ENCODE measurements around the gene TIAM2. TPM values are rescaled to one million over a fixed set of nuclear protein-coding genes. Genes with fewer than 3 reads are reported as not detected.

The TIAM2 gene
- total RNA-seq, 1 experiment from 2014 or later: 11.3 TPM

- in situ Hi-C loops (cut with HindIII; ENCODE audit: low pct_unique_long_range_greater_than_20kb, low sequenced_read_pairs): no loop called here
- DNase-seq (ENCODE audit: low read depth): no peak
Measured at GRCh38 chr6:155042983-155043382, 47.9 kb downstream of the TIAM2 start.

GRCh38 chr6:155045561-155046404, 50.7 kb downstream of the TIAM2 start:
- in situ Hi-C loops (cut with HindIII; ENCODE audit: low pct_unique_long_range_greater_than_20kb, low sequenced_read_pairs): no loop called here
- no peak for DNase-seq (ENCODE audit: low read depth)

GRCh38 chr6:155047523-155047922, 52.4 kb downstream of the TIAM2 start:
- DNase-seq (ENCODE audit: low read depth): no peak
- in situ Hi-C loops (cut with HindIII; ENCODE audit: low pct_unique_long_range_greater_than_20kb, low sequenced_read_pairs): no loop called here

- no peak for DNase-seq (ENCODE audit: low read depth)
- in situ Hi-C loops (cut with HindIII; ENCODE audit: low pct_unique_long_range_greater_than_20kb, low sequenced_read_pairs): no loop called here
Measured at GRCh38 chr6:155050311-155050710, 55.2 kb downstream of the TIAM2 start.

- DNase-seq (ENCODE audit: low read depth): no peak
- in situ Hi-C loops (cut with HindIII; ENCODE audit: low pct_unique_long_range_greater_than_20kb, low sequenced_read_pairs): no loop called here
Measured at GRCh38 chr6:155054491-155055250, 59.6 kb downstream of the TIAM2 start.

GRCh38 chr6:155055729-155056128, 60.6 kb downstream of the TIAM2 start:
- in situ Hi-C loops (cut with HindIII; ENCODE audit: low pct_unique_long_range_greater_than_20kb, low sequenced_read_pairs): no loop called here
- DNase-seq (ENCODE audit: low read depth): no peak

GRCh38 chr6:155056756-155057155, 61.6 kb downstream of the TIAM2 start:
- no peak for DNase-seq (ENCODE audit: low read depth)

GRCh38 chr6:155061381-155061780, 66.3 kb downstream of the TIAM2 start:
- in situ Hi-C loops (cut with HindIII; ENCODE audit: low pct_unique_long_range_greater_than_20kb, low sequenced_read_pairs): no loop called here
- no peak for DNase-seq (ENCODE audit: low read depth)

More at GRCh38 chr6:155056756-155057155, 61.6 kb downstream of the TIAM2 start:
- in situ Hi-C loops (cut with HindIII; ENCODE audit: low pct_unique_long_range_greater_than_20kb, low sequenced_read_pairs): no loop called here

GRCh38 chr6:155062866-155063341, 67.8 kb downstream of the TIAM2 start:
- in situ Hi-C loops (cut with HindIII; ENCODE audit: low pct_unique_long_range_greater_than_20kb, low sequenced_read_pairs): no loop called here
- DNase-seq (ENCODE audit: low read depth): no peak

GRCh38 chr6:155064303-155064702, 69.2 kb downstream of the TIAM2 start:
- DNase-seq (ENCODE audit: low read depth): no peak
- in situ Hi-C loops (cut with HindIII; ENCODE audit: low pct_unique_long_range_greater_than_20kb, low sequenced_read_pairs): no loop called here

GRCh38 chr6:155066361-155066760, 71.2 kb downstream of the TIAM2 start:
- no peak for DNase-seq (ENCODE audit: low read depth)
- in situ Hi-C loops (cut with HindIII; ENCODE audit: low pct_unique_long_range_greater_than_20kb, low sequenced_read_pairs): no loop called here

GRCh38 chr6:155066921-155067680, 72.0 kb downstream of the TIAM2 start:
- no peak for DNase-seq (ENCODE audit: low read depth)
- in situ Hi-C loops (cut with HindIII; ENCODE audit: low pct_unique_long_range_greater_than_20kb, low sequenced_read_pairs): no loop called here

- no peak for DNase-seq (ENCODE audit: low read depth)
- in situ Hi-C loops (cut with HindIII; ENCODE audit: low pct_unique_long_range_greater_than_20kb, low sequenced_read_pairs): no loop called here
Measured at GRCh38 chr6:155067956-155068615, 73.0 kb downstream of the TIAM2 start.

- in situ Hi-C loops (cut with HindIII; ENCODE audit: low pct_unique_long_range_greater_than_20kb, low sequenced_read_pairs): no loop called here
- no peak for DNase-seq (ENCODE audit: low read depth)
Measured at GRCh38 chr6:155069543-155069942, 74.4 kb downstream of the TIAM2 start.

GRCh38 chr6:155075930-155076695, 81.0 kb downstream of the TIAM2 start:
- DNase-seq (ENCODE audit: low read depth): no peak
- in situ Hi-C loops (cut with HindIII; ENCODE audit: low pct_unique_long_range_greater_than_20kb, low sequenced_read_pairs): no loop called here

- DNase-seq (ENCODE audit: low read depth): no peak
- in situ Hi-C loops (cut with HindIII; ENCODE audit: low pct_unique_long_range_greater_than_20kb, low sequenced_read_pairs): no loop called here
Measured at GRCh38 chr6:155077331-155077730, 82.2 kb downstream of the TIAM2 start.

- in situ Hi-C loops (cut with HindIII; ENCODE audit: low pct_unique_long_range_greater_than_20kb, low sequenced_read_pairs): no loop called here
- peak; percentile 36 for DNase-seq (ENCODE audit: low read depth)
Measured at GRCh38 chr6:155077784-155078183, 82.7 kb downstream of the TIAM2 start.

All from Caki2 (cell line).